Activated CD8-positive, alpha-beta memory T cell treated with anti-CD3 and anti-CD28 coated beads for 36 hours (primary cell): ENCODE results near the gene SIGLEC5. TPM values are rescaled to one million over a fixed set of nuclear protein-coding genes. Genes with fewer than 3 reads are reported as not detected.
"Not testable (repeated sequence)": the region's sequence is repeated elsewhere in the genome, so short reads cannot be mapped to it uniquely, and the experiment has no call there.

Experiments used
- CTCF ChIA-PET: fragments of 350-600 bp; sonication (Branson Sonifier 250); formaldehyde crosslinking; loops from one replicate; lab custom pipeline; 2021; ENCODE audit warnings: antibody characterized with exemption; lab: Charles Lee
- POLR2A ChIA-PET: fragments of 350-600 bp; sonication (Branson Sonifier 250); formaldehyde crosslinking; loops from one replicate; lab custom pipeline; 2021; ENCODE audit warnings: antibody characterized with exemption; lab: Charles Lee
- total RNA-seq, 2 experiments: library from RNA; stranded (reverse); gene quantifications; one replicate each; pipeline ENCODE4 v1.2.3, GENCODE V29; 2021

The SIGLEC5 gene
- total RNA-seq: not detected

- CTCF ChIA-PET: interaction anchor here (0.7 kb wide), 1 partner anchor 147 kb away, joined by 4 read pairs; no protein-coding TSS in a partner anchor
- POLR2A ChIA-PET: not testable (repeated sequence)
Measured at GRCh38 chr19:51630315-51630714, at the start of gene SIGLEC5. TSS of gene SIGLEC5 (minus strand) at chr19:51630401. CDS start at chr19:51630335, 66 bp downstream.

- CTCF ChIA-PET: no interaction called here
- POLR2A ChIA-PET: no interaction called here
Measured at GRCh38 chr19:51676566-51677083, 46.4 kb upstream of the SIGLEC5 start.

- POLR2A ChIA-PET: not testable (repeated sequence)
Measured at GRCh38 chr19:51675911-51676565, 45.8 kb upstream of the SIGLEC5 start.

GRCh38 chr19:51668216-51668615, 38.0 kb upstream of the SIGLEC5 start:
- ChIA-PET CTCF (no interaction called here), POLR2A (no interaction called here)

More at GRCh38 chr19:51675911-51676565, 45.8 kb upstream of the SIGLEC5 start:
- CTCF ChIA-PET: not testable (repeated sequence)

GRCh38 chr19:51664997-51665396, 34.8 kb upstream of the SIGLEC5 start:
- POLR2A ChIA-PET: no interaction called here
- CTCF ChIA-PET: no interaction called here

- ChIA-PET POLR2A (no interaction called here), CTCF (no interaction called here)
Measured at GRCh38 chr19:51664131-51664530, 33.9 kb upstream of the SIGLEC5 start.

GRCh38 chr19:51663650-51664049, 33.4 kb upstream of the SIGLEC5 start:
- ChIA-PET CTCF (no interaction called here), POLR2A (no interaction called here)

GRCh38 chr19:51660975-51661600, 30.9 kb upstream of the SIGLEC5 start:
- CTCF ChIA-PET: interaction anchor here (0.6 to 3.0 kb wide), 8 partner anchors 23 to 243 kb away, joined by 3 to 15 read pairs (median 4); partner anchors contain the start of gene SIGLEC10
- POLR2A ChIA-PET: no interaction called here

GRCh38 chr19:51654783-51655182, 24.6 kb upstream of the SIGLEC5 start:
- ChIA-PET CTCF (interaction anchor here (0.9 kb wide), 1 partner anchor 254 kb away, joined by 3 read pairs; no protein-coding TSS in a partner anchor), POLR2A (no interaction called here)

- ChIA-PET CTCF (no interaction called here), POLR2A (no interaction called here)
Measured at GRCh38 chr19:51653162-51653561, 23.0 kb upstream of the SIGLEC5 start.

GRCh38 chr19:51652266-51652665, 22.1 kb upstream of the SIGLEC5 start:
- POLR2A ChIA-PET: no interaction called here
- CTCF ChIA-PET: no interaction called here

GRCh38 chr19:51651216-51651846, 21.1 kb upstream of the SIGLEC5 start:
- CTCF ChIA-PET: no interaction called here
- POLR2A ChIA-PET: no interaction called here

- CTCF ChIA-PET: no interaction called here
- POLR2A ChIA-PET: no interaction called here
Measured at GRCh38 chr19:51647318-51647717, 17.1 kb upstream of the SIGLEC5 start.

GRCh38 chr19:51646730-51647129, 16.5 kb upstream of the SIGLEC5 start, which contains the start of gene SIGLEC14:
TSS of gene SIGLEC14 (minus strand) at chr19:51646825. CDS start at chr19:51646759, 66 bp downstream.
- POLR2A ChIA-PET, CTCF ChIA-PET: not testable (repeated sequence)

GRCh38 chr19:51644636-51645271, 14.6 kb upstream of the SIGLEC5 start:
- ChIA-PET CTCF (no interaction called here), POLR2A (no interaction called here)

- POLR2A ChIA-PET: no interaction called here
- CTCF ChIA-PET: no interaction called here
Measured at GRCh38 chr19:51641648-51642047, 11.4 kb upstream of the SIGLEC5 start.

- ChIA-PET CTCF (no interaction called here), POLR2A (no interaction called here)
Measured at GRCh38 chr19:51640386-51640785, 10.2 kb upstream of the SIGLEC5 start.

- POLR2A ChIA-PET: no interaction called here
Measured at GRCh38 chr19:51639916-51640315, 9.7 kb upstream of the SIGLEC5 start.

GRCh38 chr19:51637362-51637978, 7.3 kb upstream of the SIGLEC5 start:
- POLR2A ChIA-PET: no interaction called here
- CTCF ChIA-PET: interaction anchor here (1.5 kb wide), 2 partner anchors 23 to 165 kb away, joined by 3 to 5 read pairs; no protein-coding TSS in a partner anchor

More at GRCh38 chr19:51639916-51640315, 9.7 kb upstream of the SIGLEC5 start:
- CTCF ChIA-PET: no interaction called here
